GM21529 (cell line): Measurements from ENCODE around the gene GSTM5.
"Not testable (repeated sequence)": the region's sequence is repeated elsewhere in the genome, so short reads cannot be mapped to it uniquely, and the experiment has no call there.

Source experiments
- ATAC-seq: cut with Tn5 transposase; IDR thresholded peaks from one replicate; pipeline ENCODE4 v1.9.1; 2021; ENCODE audit not compliant: unreplicated experiment

The GSTM5 gene

DNA sequence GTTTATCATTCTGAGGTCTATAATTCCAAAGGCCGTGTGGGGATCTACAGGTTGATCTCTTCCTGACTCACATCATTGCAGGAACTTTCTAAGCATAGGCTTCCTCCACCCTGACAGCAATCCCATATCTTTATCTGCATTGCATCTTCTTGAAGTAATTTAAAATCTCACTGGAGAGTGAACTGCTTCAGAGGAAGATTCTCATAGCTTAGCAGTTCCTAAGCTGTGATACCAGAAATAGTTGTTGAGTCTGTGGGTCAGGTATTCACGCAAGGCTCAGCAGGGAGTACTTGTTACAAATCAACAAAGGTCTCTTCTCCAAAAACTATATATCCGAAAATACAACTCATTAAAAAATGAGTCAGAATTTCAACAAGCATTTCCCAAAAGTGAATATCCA, 16.9 kb upstream of the GSTM5 start:
- ATAC-seq, result not testable (repeated sequence)

DNA sequence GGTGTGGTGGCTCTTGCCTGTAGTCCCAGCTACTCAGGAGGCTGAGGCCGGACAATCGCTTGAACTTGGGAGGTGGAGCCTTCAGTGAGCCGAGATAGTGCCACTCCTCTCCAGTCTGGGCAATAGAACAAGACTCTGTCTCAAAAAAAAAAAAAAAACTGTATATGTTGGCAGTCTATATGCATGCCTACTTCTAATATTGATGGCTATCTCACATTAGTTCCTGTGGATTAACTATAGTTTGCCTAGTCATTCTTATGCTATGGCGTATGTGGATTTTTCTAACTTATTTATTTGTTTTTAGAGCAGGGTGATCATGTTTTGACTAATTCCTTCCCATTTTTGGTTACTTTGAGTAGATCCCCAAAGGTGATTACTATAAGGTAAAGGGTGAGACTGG, 15.0 kb upstream of the GSTM5 start:
- ATAC-seq, result no peak

DNA sequence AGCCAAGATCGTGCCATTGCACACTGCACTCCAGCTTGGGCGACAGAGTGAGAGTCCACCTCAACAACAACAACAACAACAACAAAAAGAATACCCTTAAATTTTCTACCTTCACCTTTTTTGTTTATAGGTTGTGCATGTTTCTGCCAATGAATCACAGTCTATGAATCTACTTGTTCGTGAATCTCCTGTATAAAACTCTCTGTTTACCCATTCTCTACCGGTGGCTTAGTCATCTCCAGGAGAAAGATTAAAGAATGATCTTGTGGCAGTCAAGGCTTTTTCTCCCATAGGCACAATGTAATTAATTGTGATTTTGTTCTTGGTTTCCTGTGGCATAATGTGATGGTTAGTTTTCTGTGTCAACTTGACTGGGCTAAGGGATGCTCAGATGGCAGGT, 14.2 kb upstream of the GSTM5 start:
- ATAC-seq, result not testable (repeated sequence)

DNA sequence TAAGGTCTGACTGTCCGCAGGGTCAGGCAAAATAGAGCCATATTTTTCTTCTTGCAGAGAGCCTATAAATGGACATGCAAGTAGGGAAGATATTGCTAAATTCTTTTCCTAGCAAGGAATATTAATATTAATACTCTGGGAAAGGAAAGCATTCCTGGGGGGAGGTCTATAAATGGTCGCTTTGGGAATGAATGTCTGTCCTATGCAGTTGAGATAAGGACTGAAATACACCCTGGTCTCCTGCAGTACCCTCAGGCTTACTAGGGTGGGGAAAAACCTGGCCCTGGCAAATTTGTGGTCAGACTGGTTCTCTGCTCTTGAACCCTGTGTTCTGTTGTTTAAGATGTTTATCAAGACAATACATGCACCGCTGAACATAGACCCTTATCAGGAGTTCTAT, 9.1 kb upstream of the GSTM5 start:
- not testable (repeated sequence) for ATAC-seq

DNA sequence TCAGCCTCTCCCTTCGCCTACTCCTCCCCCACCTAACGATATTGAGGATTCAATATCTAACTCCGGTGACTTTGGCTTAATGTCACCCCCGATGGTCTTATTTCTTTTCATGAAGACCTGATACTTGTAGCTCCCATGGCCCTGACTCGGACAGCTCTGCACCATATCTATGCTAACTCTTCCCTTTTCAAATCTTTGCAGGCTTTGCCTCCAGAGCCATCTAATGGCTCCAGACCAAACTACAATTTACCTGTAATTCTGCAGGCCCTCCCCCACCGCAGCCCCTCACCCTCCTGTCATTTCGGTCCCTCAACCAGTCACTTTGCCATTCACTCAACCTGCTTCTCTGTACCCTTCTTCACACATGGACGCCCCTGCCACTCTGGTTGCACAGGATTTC, 7.9 kb upstream of the GSTM5 start:
- ATAC-seq, result no peak

DNA sequence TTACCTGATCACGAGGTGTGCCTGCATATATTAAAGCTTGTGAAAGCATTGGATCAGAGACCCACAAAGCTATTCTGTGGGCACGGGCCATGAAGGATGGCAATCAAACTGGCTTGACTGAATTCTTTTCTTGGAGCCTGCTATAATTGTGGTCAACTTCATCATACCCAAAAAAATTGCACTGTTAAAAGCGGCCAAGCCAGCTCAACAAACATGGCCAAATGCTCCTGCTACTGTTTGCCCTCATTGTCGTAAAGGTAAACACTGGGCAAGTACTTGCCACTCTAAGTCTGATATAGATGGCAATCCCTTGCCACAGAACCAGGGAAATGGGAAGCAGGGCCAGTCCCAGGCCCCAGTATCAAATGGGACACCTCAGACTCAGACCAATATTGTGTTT, 6.6 kb upstream of the GSTM5 start:
- ATAC-seq, result no peak

DNA sequence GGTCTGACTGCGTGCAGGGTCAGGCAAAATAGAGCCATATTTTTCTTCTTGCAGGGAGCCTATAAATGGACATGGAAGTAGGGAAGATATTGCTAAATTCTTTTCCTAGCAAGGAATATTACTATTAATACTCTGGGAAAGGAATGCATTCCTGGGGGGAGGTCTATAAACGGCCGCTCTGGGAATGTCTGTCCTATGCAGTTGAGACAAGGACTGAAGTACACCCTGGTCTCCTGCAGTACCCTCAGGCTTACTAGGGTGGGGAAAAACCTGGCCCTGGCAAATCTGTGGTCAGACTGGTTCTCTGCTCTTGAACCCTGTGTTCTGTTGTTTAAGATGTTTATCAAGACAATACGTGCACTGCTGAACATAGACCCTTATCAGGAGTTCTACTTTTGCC, 3.1 kb upstream of the GSTM5 start:
- not testable (repeated sequence) for ATAC-seq

DNA sequence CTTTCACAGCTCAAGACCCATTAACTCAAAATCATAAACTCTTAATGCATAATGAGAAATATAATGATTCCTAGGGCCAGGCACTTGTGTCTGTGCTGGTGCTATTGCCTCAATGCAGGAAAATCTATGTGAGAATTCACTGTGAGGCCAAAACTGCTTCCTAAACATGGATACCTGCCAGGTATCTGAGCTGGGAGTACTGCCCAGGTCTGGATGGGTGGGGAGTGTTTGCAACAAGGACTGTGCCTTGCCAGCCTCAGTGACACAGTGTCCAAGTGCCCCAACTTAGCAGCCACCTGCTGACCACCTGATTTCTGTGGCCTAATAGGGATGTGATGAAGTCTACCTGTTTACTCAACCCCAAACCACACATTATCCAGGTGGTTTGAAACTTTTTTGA, 2.2 kb upstream of the GSTM5 start:
- ATAC-seq, result not testable (repeated sequence)

DNA sequence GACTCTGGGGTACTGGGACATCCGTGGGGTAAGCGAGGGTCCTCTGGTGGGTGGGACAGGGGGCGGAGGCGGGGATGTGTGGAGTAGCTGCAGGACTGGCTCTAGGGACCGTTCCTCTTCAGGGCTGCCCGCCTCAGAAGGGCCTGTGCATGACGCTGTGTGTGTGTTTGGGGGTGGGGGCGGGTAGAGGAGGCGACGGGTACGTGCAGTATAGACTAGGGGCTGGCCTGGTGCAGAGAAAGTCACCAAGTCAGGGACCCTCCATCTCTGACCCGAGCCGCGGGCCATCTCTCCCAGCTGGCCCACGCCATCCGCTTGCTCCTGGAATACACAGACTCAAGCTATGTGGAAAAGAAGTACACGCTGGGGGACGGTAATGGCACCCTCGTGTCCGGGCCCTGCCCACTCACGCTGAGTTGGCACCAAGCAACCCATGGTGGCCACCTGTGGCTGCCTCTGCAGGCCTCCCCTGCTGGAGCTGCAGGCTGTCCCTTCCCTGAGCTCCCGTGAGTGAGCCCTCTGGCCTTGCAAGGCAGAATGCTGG, 342 bp downstream of the GSTM5 start:
- ATAC-seq, result no peak

DNA sequence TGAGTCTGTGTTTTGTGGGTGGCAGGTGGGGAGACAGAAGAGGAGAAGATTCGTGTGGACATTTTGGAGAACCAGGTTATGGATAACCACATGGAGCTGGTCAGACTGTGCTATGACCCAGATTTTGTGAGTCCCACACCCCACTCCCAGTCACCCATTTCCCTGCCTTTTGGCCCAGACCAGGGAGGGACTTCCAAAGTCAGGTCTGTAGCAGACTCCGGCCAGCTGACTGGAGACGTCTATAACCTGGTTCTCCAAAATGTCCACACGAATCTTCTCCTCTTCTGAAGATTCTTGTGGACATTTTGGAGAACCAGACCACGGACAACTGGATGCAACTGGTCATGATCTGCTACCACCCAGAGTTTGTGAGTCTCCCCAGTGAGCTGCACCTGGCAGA, 1.6 kb downstream of the GSTM5 start:
- no peak for ATAC-seq

DNA sequence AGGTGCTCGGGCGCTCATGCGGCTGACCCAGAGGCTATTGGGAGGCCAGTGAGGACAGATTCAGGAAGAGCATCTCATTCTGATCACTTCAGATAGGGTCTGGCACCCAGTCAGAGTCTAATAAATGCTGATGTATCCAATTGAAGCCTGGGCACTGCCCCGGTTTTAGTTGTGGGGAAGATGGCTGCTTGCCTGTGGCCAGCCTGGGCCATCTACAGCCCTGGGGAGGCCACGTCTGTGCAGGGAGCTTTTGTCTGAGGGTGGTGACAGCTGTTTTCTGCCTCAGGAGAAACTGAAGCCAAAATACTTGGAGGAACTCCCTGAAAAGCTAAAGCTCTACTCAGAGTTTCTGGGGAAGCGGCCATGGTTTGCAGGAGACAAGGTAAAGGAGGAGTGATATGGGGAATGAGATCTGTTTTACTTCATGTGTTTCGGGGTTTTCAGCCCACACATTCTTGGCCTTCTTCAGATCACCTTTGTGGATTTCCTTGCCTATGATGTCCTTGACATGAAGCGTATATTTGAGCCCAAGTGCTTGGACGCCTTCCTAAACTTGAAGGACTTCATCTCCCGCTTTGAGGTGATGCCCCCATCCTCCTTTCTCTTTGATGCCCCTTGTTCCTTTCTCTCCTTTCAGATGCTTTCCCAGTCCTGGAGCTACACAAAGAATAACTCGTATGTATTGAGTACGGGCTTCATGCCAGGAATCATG, 2.8 kb downstream of the GSTM5 start:
- ATAC-seq, result no peak

DNA sequence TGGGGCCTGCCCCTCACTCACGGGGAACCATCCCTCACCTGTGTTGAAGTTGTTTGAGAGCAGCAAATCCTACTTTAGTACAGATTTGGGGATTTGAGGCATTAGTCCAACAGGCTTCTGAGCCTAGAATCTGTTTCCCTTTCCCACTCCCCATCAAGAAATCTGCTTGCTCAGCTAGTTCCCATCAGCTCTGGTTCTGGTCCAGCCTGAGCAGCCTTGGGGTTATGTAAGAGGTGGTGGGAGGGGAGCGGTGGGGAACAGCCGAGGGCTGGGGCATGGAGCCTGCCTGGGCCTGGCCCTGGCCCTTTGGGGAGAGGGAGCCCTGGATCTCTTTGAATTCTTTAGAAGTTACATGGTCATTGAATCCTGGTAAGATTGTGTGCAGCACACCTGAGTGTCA, 4.1 kb downstream of the GSTM5 start:
- no peak for ATAC-seq

DNA sequence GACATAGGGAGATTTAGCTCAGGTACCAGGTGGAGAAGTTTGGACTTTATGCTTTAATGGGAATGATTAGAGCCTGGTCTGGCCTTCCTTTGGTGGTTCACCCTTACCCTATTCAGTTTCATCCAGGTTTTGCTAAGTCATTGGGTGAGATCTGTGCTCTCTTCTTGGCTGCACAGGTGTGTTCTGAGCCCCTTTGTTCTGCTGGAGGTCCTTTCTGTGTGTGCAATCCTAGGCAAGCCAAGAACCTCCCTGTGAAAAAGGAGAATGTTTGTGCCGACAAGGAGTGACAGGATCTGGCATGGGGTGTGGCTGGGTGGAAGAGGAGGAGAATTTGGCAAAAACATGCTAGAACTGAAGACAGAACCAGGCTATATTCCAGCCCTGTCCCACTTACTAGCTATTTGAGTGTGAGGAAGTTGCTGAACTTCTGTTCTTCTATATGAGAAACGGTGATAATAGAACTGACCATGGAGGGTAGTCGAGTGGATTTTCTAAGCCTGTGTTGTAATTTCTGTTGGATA, 4.6 kb downstream of the GSTM5 start:
- ATAC-seq, result no peak

DNA sequence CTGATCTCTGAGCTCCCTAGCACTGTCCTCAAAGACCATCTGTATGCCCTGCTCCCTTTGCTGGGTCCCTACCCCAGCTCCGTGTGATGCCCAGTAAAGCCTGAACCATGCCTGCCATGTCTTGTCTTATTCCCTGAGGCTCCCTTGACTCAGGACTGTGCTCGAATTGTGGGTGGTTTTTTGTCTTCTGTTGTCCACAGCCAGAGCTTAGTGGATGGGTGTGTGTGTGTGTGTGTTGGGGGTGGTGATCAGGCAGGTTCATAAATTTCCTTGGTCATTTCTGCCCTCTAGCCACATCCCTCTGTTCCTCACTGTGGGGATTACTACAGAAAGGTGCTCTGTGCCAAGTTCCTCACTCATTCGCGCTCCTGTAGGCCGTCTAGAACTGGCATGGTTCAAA, 5.7 kb downstream of the GSTM5 start:
- ATAC-seq, result no peak

DNA sequence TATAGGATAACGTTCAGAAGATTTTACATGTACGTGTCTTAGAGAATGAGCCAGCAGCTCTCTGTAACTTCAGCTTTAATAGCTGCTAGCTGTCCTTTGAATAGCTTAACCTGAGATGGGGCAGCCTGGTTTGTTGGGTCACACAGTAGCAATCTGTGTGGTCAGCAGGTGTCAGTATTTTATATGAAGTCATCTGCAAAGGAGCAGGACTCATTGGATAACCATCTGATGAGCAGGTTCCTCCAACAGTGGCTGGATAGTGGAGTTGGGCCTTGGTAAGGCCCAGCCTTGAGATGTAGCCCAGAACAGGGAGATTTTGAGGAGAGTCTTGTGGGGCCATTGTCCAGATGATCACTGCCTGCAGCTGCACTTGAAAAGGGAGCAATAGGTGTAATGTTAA, 6.4 kb downstream of the GSTM5 start:
- ATAC-seq, result no peak

DNA sequence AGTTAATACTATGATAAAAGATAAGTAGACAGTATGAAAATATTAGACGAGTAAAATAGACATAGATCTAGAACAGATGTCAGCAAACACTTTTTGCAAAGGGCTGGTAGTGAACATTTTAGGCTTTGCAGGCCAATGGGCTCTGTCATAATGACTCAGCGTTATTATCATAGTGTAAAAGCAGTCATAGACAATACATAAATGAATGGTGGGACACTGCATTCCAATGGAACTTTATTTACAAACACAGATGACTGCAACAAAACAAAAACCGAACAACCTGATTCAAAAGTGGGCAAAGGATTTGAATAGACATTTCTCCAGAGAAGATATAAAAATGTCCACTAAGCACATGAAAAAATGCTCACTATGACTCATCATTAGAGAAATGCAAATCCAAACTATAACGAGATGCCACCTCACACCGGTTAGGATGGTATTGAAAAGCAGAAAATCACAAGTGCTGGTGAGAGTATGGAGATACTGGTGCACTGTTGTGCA, 7.3 kb downstream of the GSTM5 start:
- ATAC-seq, result no peak

DNA sequence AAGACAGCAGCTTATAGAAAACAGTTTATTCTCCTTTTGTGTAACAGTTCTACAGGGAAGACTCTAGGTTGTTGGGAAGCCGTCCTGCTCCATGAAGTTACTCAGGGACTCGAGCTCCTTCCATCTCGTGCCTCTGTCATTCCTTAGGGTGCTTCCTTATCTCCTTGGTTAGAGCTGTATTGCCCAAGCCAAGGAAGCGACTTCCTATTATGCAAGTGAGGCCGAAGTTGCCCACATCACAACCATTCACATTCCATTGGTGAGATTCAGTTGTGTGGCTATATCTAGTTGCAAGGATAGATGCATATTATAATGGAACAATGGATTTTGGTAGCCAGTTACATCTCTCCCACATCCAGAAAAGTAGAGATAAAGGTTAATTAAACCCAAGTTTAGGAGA, 9.0 kb downstream of the GSTM5 start:
- no peak for ATAC-seq

DNA sequence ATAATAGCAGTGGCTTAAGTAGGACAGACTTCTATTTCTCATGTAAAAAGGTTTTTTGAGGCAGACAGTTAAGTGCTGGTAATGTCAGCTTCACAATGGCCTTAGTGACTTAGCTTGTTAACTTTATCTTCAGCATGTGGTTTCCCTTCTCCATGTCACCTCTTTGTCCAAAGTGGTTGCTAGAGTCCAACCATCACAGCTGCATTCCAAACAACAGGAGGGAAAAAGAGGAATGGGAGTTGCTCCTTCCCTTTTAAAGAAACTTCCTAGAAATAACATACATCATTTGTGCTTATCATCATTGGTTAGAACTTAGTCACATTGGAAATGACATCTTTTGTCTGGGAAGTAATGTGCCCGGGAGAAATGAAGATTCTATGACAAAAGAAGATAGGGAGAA, 9.9 kb downstream of the GSTM5 start:
- no peak for ATAC-seq

DNA sequence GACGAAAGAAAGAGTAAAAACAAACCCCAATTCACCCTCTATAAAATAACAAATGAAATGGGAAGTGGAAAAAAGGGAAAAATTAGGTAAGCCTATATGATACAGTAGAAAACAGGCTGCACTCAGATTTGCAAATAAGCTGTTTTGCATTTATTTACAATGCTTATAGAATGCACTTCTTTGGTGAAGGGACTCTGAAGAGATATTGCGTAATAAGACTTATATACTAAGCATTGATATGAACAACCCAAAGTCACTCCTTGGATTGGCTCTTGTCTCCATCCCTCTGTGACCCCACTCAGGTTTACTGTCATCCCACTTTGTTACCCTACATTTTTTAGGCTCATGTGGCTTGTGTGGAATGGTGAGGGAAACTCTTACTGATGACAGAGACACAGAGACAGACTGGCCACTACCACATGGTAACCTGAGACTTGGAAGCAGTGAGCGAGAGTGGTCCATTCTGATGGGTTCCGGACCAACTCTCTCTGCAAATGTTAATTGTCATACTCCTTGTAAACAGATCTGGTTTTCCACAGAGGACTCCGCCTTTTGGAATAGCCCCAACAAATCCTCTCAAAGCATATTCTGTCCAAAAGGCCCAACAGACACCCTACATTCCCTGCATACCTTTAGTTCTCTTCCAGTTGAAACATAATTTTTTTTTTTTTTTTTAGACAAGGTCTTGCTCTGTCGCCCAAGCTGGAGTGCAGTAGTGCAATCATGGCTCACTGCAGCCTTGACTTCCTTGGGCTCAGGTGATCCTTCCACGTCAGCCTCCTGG, 11.0 kb downstream of the GSTM5 start:
- ATAC-seq, result no peak

DNA sequence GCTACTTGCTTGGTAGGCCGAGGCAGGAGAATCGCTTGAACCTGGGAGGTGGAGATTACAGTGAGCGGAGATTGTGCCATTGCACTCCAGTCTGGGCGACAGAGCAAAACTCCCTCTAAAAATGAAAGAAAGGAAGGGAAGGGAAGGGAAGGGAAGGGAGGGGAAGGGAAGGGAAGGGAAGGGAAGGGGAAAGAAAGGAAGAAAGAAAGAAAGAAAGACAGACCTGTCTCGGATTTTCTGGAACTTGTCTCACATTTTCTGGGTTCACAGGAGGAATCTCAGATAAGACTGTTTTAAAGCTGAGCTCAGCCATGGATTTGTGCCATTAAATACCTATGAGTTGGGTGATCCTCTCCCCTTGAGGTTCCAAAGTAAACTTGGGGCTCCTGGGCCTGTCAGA, 12.9 kb downstream of the GSTM5 start:
- no peak for ATAC-seq

DNA sequence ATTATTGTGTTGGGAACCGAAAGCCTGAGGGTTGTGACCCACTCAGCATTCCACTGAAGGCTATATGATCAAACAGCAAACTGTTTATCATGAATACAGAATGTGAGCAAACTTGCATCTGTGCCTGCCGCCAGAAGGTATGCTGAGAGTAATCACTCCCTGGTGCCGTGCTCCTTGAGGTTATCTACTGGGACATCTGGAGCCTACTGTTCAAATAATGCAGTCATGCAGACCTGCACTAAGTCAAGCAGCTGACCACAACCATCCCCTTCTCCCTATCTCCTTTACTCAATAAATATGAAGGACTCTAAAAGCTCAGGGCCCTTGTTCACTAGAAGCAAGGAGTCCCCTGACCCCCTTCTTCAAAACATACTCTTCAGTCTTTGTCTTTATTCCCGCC, 13.5 kb downstream of the GSTM5 start:
- ATAC-seq, result no peak

DNA sequence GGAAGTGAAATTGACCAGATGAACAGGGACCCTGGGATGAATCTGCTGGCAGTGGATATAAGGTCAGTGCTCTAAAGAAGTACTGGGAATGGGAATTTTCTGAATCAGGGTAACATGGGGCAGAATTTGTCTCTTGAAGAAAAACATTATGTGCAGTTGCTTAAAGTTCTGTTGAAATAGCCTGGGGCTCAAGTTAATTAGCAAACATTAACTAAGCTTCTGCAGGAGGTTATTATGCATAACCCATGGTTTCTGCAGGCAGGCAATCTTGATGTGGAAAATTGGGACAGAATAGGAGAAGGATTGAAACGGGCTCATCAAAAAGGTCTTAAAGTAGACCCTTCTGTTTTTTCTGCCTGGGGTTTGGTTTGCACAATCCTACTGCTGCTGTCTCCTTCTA, 14.0 kb downstream of the GSTM5 start:
- no peak for ATAC-seq
